Stomach (tissue), 4 donors: ENCODE data around the gene BABAM2.

Source experiments
- EP300 ChIP-seq: sonication (generic); formaldehyde crosslinking; IDR thresholded peaks from one replicate; pipeline ENCODE4 v1.6.1; 2017; ENCODE audit warnings: antibody characterized with exemption
- POLR2A ChIP-seq, 4 donors: fragments of 450-650 bp; IDR thresholded peaks; one replicate each; pipeline ENCODE4 v1.6.1; 2016; ENCODE audit warnings: antibody characterized with exemption in 4 of 4, control low read depth in 2 of 4, mild to moderate bottlenecking in 1 of 4, moderate library complexity in 1 of 4
- POLR2AphosphoS5 ChIP-seq, 3 donors: sonication (generic); formaldehyde crosslinking; IDR thresholded peaks; one replicate each; pipeline ENCODE4 v1.6.1; 2016; ENCODE audit warnings: antibody characterized with exemption in 3 of 3
- TF ChIP-seq, protein P1 (sequence below), 7 experiments: fragments of 450-650 bp in 4 of 7; fragments of 200-600 bp in 3 of 7; sonication (generic) in 3 of 7; IDR thresholded peaks; one replicate each; pipeline ENCODE4 v1.5.1; 2016 to 2019; ENCODE audit warnings: antibody characterized with exemption in 7 of 7, control low read depth in 2 of 7, mild to moderate bottlenecking in 1 of 7

- TF ChIP-seq, protein P1, sequence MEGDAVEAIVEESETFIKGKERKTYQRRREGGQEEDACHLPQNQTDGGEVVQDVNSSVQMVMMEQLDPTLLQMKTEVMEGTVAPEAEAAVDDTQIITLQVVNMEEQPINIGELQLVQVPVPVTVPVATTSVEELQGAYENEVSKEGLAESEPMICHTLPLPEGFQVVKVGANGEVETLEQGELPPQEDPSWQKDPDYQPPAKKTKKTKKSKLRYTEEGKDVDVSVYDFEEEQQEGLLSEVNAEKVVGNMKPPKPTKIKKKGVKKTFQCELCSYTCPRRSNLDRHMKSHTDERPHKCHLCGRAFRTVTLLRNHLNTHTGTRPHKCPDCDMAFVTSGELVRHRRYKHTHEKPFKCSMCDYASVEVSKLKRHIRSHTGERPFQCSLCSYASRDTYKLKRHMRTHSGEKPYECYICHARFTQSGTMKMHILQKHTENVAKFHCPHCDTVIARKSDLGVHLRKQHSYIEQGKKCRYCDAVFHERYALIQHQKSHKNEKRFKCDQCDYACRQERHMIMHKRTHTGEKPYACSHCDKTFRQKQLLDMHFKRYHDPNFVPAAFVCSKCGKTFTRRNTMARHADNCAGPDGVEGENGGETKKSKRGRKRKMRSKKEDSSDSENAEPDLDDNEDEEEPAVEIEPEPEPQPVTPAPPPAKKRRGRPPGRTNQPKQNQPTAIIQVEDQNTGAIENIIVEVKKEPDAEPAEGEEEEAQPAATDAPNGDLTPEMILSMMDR (IDR thresholded peaks at IDR 0.05), result no peak
- TF ChIP-seq POLR2AphosphoS5 (IDR thresholded peaks at IDR 0.05) (no peak), POLR2A (IDR thresholded peaks at IDR 0.05) (no peak), EP300 (no peak)
Observed at GRCh38 chr2:27885234-27885633, 5.3 kb upstream of the BABAM2 start.
